A549 (cell line): ENCODE results near the gene ADK.

Experiments
- CBX8 ChIP-seq: fragments of 200-600 bp; sonication (generic); IDR thresholded peaks from 2 replicates; pipeline ENCODE4 v1.6.1; 2016
- ESRRA ChIP-seq: fragments of 150-350 bp; IDR thresholded peaks from 2 replicates; pipeline ENCODE4 v1.6.1; 2014; ENCODE audit warnings: mild to moderate bottlenecking, low read length, borderline replicate concordance
- JUNB ChIP-seq: fragments of >200 bp; sonication (Bioruptor Twin); formaldehyde crosslinking; IDR thresholded peaks from 2 replicates; pipeline ENCODE4 v1.6.1; 2016
- TF ChIP-seq, protein P1 (sequence below): fragments of >200 bp; sonication (Bioruptor Twin); formaldehyde crosslinking; IDR thresholded peaks from 3 replicates; pipeline ENCODE4 v1.5.1; 2016
- TF ChIP-seq, protein P2 (sequence below): fragments of >200 bp; sonication (Bioruptor Twin); formaldehyde crosslinking; IDR thresholded peaks from 3 replicates; pipeline ENCODE4 v1.6.1; 2016
- TF ChIP-seq, protein P3 (sequence below): fragments of 250-450 bp; sonication (Bioruptor Pico); IDR thresholded peaks from 2 replicates; pipeline ENCODE4 v1.5.0; 2020; ENCODE audit warnings: low read depth, mild to moderate bottlenecking, moderate library complexity

DNA sequence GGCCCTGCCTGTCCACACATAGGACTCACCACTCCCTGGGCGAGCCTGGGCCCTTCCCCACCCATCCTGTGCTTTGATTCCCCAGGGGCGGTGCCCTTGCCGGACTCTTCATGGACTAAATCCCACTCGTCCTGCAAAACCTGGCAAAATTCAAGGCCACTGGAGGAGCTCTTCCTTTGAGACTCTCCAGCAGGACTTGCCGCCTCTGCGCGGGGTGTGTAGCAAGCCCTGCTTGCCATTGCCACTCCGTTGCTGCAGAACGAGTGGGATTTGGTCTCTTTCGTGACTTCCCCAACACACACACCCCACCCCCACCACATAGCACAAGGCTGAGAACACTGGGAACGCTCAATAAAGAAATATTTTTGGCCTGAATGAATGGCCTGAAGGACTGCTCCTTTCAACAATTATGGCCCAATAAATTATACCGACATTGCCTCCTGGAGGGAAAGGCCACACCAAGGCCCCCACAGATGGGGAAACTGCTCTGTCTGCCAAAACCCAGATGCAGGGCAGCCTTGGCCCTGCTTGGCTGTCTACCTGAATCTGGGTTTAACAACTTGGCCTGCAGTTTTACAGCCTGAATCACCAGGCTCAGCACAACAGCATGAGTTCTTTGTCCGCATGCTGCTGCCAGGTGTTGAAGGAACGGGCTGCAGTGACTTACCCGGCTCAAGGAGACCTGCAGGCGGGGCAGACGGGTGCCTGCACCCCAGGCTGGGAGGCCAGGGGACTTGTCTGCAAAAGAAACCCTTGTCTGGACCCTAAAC is 602.6 kb downstream of the ADK start:
- TF ChIP-seq ESRRA (no peak), CBX8 (no peak), JUNB (no peak)
- TF ChIP-seq, protein P1, sequence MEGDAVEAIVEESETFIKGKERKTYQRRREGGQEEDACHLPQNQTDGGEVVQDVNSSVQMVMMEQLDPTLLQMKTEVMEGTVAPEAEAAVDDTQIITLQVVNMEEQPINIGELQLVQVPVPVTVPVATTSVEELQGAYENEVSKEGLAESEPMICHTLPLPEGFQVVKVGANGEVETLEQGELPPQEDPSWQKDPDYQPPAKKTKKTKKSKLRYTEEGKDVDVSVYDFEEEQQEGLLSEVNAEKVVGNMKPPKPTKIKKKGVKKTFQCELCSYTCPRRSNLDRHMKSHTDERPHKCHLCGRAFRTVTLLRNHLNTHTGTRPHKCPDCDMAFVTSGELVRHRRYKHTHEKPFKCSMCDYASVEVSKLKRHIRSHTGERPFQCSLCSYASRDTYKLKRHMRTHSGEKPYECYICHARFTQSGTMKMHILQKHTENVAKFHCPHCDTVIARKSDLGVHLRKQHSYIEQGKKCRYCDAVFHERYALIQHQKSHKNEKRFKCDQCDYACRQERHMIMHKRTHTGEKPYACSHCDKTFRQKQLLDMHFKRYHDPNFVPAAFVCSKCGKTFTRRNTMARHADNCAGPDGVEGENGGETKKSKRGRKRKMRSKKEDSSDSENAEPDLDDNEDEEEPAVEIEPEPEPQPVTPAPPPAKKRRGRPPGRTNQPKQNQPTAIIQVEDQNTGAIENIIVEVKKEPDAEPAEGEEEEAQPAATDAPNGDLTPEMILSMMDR: no peak
- TF ChIP-seq, protein P2, sequence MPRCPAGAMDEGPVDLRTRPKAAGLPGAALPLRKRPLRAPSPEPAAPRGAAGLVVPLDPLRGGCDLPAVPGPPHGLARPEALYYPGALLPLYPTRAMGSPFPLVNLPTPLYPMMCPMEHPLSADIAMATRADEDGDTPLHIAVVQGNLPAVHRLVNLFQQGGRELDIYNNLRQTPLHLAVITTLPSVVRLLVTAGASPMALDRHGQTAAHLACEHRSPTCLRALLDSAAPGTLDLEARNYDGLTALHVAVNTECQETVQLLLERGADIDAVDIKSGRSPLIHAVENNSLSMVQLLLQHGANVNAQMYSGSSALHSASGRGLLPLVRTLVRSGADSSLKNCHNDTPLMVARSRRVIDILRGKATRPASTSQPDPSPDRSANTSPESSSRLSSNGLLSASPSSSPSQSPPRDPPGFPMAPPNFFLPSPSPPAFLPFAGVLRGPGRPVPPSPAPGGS: no peak
- TF ChIP-seq, protein P3, sequence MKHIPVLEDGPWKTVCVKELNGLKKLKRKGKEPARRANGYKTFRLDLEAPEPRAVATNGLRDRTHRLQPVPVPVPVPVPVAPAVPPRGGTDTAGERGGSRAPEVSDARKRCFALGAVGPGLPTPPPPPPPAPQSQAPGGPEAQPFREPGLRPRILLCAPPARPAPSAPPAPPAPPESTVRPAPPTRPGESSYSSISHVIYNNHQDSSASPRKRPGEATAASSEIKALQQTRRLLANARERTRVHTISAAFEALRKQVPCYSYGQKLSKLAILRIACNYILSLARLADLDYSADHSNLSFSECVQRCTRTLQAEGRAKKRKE: no peak
